ENCODE results near the gene ORM1.

Gene ORM1

DNA sequence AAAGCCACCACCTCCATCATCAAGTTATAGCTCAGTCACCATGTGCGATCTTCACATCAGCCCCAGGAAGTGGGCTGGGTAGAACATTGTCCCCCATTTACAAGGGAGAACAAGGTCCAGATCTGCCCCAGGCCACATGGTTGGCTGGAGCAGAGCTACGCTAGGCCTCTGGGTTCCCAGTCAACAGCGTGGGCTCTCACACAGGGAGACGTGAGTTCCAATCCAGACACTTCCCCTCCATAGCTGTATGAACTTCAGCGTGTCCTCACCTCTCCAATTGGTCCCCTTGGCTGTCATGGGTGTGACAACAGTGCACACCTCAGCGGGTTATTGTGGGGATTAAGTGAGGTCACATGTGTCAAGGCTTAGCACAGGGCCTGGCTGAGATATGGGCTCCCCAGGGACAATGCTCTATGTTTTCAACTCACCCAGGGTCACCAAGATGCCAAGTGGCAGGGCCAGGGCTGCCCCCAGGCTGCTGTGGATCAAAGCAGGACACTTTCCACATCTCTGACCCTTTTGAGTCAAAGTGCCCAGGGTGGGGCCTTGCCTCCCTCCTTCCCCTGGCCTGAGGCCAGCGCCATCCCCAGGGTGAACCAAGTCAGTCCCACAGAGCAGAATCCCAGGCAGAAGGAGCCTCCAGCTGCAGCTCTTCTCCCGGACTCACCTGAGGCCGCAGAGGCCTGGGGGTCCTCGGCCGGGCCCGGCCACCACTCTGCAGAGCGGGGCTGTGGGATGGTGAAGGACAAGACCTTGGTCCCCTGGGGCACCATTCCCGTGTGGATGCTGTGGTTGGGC, 45.1 kb downstream of the ORM1 start:
- DNase-seq = no peak

DNA sequence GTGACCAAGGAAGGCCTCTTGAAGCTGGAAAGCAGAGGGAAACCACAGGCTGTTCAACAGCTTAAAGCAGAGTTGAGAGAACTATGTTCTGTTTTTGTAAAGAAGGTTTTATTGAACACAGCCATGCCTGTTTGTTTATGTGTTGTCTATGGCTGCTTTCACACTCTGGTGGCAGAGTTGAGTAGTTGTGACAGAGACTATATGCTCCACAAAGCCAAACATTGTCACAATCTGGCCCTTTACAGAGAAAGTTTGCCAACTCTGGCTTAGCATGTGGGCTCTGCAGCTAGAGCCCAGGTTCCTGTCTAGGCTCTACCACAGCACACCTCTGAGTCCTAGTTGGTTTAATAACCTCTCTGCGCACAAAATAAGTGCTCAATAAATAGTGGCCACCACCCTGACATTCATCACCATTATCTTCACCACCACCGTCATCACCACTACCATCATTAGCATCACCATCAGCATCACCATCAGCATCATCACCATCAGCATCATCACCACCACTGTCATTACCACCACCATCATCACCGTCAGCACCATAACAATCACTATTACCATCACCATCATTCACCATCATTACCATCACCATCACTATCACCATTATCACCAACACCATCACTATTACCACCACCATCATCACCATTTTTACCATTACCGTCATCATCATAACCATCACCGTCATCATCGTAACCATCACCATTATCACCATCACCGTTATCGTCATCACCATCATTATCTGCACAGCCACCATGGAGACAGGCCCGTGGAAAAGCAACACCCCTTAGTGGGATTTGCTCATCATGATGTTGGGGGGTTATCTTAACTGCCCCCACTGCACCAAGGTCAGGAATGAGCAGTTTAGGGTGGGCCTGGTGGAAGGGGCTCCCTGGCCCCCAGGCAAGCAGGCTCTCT, 46.6 kb downstream of the ORM1 start:
- DNase-seq = no peak

DNA sequence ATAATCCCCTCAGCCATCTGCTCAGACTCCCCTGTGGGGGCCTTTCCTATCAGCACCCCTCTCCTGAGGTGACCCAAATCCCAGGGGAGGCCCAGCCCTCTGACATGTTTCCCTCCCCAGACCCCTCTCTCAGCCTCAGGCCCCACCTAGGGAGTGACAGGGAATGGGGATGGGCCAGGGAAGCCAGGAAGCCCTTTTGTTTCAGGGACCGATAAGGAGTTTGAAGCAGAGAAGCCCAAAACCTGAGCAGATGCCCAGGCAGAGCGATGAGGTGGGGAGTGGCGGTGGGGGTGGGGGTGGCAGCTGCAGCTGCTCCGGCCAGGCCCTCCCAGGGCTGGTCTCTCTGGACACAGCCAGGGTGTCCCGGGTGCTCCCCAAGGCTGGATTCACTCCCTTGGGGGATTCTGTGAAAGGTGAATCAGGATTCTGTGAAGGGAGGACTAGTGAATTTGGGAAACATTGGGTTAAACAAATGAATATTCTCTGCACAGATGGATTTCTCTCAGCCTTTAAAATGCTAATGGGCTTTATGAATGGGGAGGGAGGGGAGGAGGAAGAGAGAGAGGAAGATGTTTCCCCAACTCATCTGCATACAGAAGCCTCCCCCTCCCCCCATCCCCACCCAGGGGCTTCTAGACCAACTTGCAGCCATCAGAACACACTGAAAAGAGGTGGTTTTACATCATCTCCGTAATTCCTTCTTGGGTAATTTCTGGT, 47.5 kb downstream of the ORM1 start:
- DNase-seq = no peak

DNA sequence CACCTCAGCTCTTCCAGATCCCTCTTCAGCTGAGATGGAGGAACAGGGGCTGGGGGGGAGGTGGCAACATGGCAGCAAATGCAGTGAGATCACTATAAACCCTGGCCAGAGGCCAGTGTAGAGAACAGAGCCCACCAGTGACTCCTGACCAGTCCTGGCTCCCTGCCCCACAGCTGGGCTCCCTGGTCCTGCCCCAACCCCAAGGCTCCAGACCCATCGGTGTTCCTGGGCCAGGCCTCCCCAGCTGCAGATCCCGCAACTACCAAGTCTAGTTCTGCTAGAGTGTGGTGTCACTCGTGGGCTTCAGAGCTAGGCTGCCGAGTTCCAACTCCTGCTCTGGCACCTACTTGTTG, 48.0 kb downstream of the ORM1 start:
- DNase-seq = no peak

DNA sequence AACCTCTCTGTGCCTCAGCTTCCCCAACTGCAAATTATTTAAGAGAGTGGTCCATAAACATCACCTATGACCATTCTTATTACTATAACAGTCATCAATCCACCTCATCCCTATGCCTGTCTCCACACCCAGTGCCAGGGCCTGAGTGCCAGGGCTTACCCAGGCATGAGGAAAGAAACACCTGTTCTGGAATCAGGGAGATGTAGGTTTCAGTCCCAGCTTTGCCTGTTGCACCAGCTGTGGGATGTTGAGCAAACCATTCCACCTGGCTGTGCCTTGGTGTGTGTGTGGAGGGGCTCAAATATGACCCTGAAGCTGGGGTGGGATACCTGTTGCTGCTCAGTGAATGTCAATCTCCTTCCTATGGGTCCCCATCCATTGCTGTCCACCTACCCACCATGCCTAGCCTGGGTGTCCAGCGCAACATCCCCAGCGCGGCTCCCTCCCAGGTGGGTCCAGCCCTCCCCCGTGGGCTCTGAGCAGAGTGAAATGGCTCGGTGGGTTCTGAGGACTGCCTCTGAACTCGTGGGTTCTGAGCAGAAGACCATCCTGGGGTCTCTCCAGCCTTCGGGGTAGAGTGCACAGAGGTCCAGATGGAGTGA, 48.5 kb downstream of the ORM1 start:
- no peak for DNase-seq

DNA sequence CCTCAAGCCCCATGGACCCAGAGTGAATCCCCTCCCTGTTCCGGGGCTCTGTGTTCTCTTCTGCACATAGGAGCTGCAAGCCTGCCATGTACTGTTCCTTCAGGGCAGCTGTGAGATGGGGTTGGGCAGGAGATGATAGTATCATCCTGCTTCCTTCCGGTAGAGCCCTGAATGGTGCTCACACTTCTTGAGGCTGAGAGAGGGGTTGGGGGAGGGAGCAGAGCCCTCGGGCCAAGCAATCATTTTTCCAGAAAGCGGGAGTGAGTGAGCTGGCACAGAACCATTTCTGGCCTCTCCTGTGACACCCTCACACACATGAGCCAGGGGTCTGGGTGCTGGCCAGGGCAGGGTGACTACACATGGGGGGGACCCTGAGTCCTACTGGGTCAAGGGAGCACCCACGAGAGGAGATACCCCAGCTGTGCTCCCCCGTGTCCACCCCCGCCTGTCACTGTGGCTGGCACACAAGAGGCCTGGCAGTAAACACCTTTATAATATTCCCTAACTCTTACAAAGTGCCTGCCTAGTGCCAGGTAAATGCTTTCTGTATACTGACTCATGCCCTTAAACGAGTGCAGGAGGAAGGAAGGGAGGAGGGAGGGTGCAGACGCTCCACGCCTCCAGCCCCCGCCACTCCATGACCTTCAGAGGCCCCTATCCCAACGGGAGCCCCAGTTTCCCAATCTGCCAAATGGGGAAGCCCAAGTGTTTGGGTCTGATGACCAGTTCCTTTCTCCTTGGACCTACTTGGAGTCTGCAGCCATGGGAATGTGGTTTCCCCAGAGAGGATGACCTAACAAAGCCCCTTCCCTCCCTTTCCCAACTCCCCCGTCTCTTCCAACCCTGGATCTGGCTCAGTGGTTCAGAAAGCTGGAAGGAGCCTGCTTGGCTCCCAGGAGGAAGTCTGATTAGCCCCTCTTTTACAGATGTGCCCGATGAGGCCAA, 49.3 kb downstream of the ORM1 start:
- DNase-seq = no peak

DNA sequence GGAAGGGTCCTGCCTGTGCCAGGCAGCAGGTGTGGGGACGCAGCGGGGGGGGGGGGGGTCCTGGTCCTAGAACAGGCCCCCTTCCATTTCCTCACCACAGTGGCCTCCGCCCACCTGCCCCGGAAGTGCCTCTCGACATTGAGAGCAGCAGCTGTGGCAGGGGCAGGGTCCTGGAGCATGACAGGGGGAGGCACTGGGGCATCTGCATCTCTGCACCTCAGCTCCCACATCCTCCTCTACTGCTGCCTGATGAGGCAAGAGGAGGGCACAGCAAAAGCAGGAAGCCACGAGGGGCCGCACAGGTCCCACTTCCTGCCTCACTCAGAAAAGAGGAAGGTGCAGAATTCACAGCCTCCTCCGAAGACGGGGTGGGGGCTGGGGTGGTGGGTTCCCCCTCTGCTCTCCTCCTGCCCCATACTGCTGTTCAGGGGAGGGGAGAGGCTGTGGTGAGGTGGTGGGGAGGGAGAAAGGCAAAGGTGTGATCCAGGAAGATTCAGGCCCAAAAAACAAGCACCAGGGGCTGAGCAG, 50.1 kb downstream of the ORM1 start:
- DNase-seq = peak; percentile 85

DNA sequence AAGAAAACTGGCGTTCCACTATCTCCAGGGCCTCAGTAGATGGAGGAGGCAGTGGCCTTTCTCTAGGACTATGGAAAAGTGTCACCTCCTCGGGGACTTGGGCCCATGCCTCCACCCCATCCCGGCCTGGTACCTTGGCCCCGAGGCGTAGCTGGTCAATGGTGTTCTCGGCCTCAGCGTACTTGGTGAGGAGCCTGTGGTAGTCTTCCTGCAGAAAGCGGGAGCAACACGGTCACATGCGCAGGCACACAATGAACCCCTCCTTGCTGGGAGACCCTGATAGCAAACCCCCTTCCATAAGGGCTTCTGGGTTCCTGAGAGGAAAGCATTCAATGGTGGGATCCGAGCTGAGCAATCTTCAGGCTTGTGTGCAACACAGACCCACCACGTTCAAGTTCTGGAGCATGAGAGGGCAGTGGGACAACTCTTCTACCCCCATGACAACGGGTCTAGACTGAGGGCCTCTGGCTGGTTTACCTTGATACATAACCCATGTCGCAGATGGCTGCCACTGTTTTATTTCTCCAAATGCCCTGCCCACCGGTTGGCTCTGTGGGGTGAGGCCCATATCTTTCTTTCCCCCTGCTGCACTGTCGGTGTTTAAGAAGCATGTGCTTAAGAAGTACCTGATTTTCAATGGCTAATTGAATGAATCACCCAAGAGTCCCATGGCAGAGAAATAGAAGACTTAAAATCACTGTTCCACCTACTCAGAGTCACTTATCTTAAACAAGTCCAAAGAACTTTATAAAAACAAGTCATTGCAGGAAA, 51.2 kb downstream of the ORM1 start:
- DNase-seq = peak; percentile 64

DNA sequence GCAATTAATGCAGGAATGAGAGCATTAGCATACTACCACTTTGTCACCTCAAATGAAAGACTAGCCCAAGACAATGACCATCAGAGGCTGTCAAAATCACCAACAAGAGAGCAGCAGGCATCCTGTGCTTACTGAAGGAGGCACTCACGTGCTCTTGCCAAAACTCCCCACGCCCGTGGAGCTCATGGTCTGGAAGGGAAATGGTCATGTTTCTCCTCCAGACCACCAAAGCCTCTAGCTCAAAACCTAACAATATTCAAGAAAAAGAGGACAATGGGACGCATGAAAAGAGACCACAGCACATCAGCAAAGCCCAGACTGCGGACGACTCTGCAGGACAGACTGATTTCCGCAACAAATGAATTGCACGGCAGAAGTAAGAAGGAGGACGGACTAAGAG, 52.0 kb downstream of the ORM1 start:
- no peak for DNase-seq

DNA sequence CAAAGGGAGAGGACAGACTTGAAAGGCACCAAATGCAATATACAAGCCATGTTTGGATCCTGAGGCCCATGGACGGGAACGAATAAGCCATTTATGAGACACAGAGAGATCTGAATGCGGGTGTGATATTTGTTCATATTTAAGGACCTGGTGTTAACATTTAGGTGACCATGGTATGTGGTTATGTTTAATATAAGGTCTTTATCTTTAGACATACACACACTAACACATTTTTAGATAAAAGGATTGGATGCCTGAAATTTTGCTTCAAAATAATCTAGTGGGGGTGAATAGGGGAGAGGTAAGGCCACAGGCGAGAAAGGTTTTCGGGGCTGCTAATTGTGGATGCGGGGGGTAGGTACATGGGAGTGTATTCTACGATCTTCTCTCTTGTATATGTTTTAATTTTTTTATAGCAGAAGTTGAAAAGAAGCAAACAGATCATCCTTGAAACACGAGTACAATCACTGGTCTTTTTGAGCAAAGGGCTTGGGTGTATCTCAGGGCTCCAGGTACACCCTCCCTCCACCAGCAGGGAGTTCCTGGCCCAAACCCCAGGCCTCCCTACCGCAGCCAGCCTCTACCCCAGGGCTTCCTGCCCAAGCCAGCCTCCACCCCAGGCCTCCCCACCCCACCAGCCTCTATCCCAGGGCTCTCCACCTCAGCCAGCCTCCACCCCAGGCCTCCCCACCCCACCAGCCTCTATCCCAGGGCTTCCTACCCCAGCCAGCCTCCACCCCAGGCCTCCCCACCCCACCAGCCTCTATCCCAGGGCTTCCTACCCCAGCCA, 52.7 kb downstream of the ORM1 start:
- no peak for DNase-seq
